Ishikawa (cell line): ENCODE measurements around the gene LEFTY2.
A peak's percentile ranks its signal among the peaks of the same experiment; 100 is the strongest.

Experiments
- EP300 ChIP-seq: IDR thresholded peaks from 2 replicates; pipeline ENCODE4 v1.6.1; 2012; ENCODE audit warnings: borderline replicate concordance
- RAD21 ChIP-seq: IDR thresholded peaks from 2 replicates; pipeline ENCODE4 v1.6.1; 2012; ENCODE audit warnings: low read depth
- TAF1 ChIP-seq: IDR thresholded peaks from 2 replicates; pipeline ENCODE4 v1.6.1; 2012; ENCODE audit warnings: low read depth, mild to moderate bottlenecking
- TCF12 ChIP-seq: IDR thresholded peaks from 2 replicates; pipeline ENCODE4 v1.6.1; 2012; ENCODE audit warnings: low read depth
- TEAD4 ChIP-seq: IDR thresholded peaks from 2 replicates; pipeline ENCODE4 v1.6.1; 2012
- YY1 ChIP-seq: IDR thresholded peaks from 2 replicates; pipeline ENCODE4 v1.6.1; 2012; ENCODE audit warnings: low read depth
- TF ChIP-seq, protein P1 (sequence below): IDR thresholded peaks from 2 replicates; pipeline ENCODE4 v1.6.1; 2012
- TF ChIP-seq, protein P2 (sequence below): IDR thresholded peaks from 2 replicates; pipeline ENCODE4 v1.6.1; 2012

DNA sequence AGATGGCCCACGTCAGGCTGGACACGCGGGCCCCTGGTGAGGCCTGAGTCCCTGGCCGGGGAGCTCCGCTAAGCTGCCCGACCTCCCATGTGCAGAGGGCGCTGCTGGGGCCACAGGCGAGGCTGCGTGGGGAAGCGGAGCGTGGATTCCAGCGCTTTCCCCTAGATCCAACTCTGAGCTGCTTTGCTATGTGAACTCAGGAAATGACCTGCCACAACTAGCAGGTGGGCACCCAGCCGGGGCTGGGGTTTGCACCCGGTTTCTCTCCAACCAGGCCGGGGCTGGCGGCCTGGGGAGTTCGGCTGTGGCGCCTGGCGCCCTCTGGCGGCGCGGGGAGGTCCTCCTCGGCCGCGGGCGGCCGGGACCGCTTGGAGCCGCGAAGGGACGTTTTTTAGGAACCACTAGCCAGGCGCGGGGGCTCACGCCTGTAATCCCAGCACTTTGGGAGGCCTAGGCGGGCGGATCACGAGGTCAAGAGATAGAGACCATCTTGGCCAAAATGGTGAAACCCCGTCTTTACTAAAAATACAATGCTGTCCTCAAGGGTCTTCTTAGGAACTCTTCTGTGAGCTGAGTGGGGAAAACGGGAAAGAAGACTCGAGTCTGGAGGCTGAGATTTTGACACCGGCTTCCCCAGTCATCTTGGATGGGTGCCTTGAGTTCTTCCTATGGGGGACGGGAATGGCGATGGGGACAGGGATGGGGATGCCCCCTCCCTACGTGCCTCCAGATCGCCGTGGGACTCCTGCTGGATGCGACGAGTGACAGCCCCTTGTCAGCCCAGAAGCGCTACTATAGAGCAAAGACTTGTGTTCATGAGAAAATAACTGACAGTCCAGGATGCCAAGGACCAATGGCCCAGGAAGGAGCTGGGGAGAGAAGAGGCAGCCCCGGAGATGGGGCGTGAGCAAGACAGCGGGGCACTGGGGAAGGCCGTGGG, 29.6 kb downstream of the LEFTY2 start:
- TF ChIP-seq TCF12 (no peak), EP300 (no peak), TAF1 (no peak), RAD21 (peak; percentile 48; the same call in 1 of the 2 replicates), TEAD4 (no peak), YY1 (no peak)
- TF ChIP-seq, protein P1, sequence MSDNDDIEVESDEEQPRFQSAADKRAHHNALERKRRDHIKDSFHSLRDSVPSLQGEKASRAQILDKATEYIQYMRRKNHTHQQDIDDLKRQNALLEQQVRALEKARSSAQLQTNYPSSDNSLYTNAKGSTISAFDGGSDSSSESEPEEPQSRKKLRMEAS: no peak
- TF ChIP-seq, protein P2, sequence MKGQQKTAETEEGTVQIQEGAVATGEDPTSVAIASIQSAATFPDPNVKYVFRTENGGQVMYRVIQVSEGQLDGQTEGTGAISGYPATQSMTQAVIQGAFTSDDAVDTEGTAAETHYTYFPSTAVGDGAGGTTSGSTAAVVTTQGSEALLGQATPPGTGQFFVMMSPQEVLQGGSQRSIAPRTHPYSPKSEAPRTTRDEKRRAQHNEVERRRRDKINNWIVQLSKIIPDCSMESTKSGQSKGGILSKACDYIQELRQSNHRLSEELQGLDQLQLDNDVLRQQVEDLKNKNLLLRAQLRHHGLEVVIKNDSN: no peak
